ENCODE measurements around the gene GHR. TPM values are rescaled to one million over a fixed set of nuclear protein-coding genes. Genes with fewer than 3 reads are reported as not detected.

Gene GHR
- total and polyA plus RNA-seq, 2 of the 8 experiments (the other 6 are each of a cell fraction or from before 2014, with no cell fraction given): 0.15 to 0.19 TPM

DNA sequence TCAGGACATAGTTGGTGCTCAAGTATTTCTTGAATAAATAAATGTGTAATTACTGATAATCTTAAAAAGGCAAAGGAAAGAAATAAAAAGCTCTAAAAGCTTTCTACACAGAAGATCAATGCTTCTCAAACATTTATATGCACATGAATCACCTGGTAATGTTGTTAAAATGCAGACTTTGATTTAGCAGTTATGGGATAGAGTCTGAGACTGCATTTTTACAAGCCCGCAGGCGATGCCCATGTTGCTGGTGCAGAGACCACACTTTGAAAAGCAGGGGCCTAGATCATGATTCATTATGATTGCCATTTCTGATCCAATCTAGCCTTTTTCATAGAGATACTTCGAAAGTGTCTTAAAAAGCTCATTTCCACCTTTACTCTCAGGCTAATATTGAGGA, 329.9 kb downstream of the GHR start:
- no peak overlapping the region for H3K9ac ChIP-seq (replicated peaks in 1 of 4; ENCODE audit: extremely low read depth in 1 of 4, low read depth in 3 of 4, low read length in 3 of 4)
- POLR2A ChIA-PET (ENCODE audit: partially characterized antibody): no interaction called here
- H3K23ac ChIP-seq (ENCODE audit: insufficient read length): no peak overlapping the region
- H3K18ac ChIP-seq (ENCODE audit: extremely low read depth, low read length): no peak overlapping the region
- H3K4me2 ChIP-seq (ENCODE audit: insufficient read depth in 1 of 2, low read depth in 2 of 2, low read length in 2 of 2): no peak overlapping the region
- no peak overlapping the region for H4K5ac ChIP-seq (ENCODE audit: insufficient read length, low read depth, low read length)
- TF ChIP-seq CHD2 (IDR thresholded peaks at IDR 0.05; ENCODE audit: low read length) (no peak), BCL11A (IDR thresholded peaks at IDR 0.05; ENCODE audit: low read depth in 2 of 2, low read length in 2 of 2) (no peak), ASH2L (IDR thresholded peaks at IDR 0.05; ENCODE audit: low read length) (no peak), TAF7 (optimal IDR thresholded peaks at IDR 0.05; ENCODE audit: borderline replicate concordance, low read depth, low read length) (no peak), POU5F1 (IDR thresholded peaks at IDR 0.05; ENCODE audit: low read depth, low read length) (no peak), RBBP5 (IDR thresholded peaks at IDR 0.05; ENCODE audit: borderline replicate concordance, low read depth, low read length) (no peak), KDM4A (IDR thresholded peaks at IDR 0.05; ENCODE audit: low read depth, low read length, severe bottlenecking) (no peak)
- H3K4me1 ChIP-seq (replicated peaks in 1 of 4; ENCODE audit: control insufficient read depth in 3 of 4, insufficient read depth in 4 of 4, low read length in 3 of 4): no peaks in the 10 kb centered on the region
- H3K27ac ChIP-seq (ENCODE audit: low read depth, low read length): no peak overlapping the region
- no peak overlapping the region for H3K4me3 ChIP-seq (ENCODE audit: extremely low read depth in 1 of 4, insufficient read depth in 2 of 4, low read depth in 3 of 4, low read length in 4 of 4)
- no peak overlapping the region for H3K56ac ChIP-seq (replicated peaks; ENCODE audit: insufficient read length, low read depth, low read length)
- no peaks in the 10 kb centered on the region for H3K79me1 ChIP-seq (ENCODE audit: low read depth, low read length)
- H3K27me3 ChIP-seq (replicated peaks in 1 of 4; ENCODE audit: control insufficient read depth in 3 of 4, extremely low read depth in 1 of 4, insufficient read depth in 3 of 4, low read length in 3 of 4): no peaks in the 10 kb centered on the region
- no peak overlapping the region for H2BK15ac ChIP-seq (ENCODE audit: low read length)
- FAIRE-seq (no peak), DNase-seq (ENCODE audit: low read depth in 1 of 2, low spot score in 2 of 2) (no peak)
- no peak overlapping the region for H3K14ac ChIP-seq (ENCODE audit: insufficient read length)
- no peaks in the 10 kb centered on the region for H4K20me1 ChIP-seq (replicated peaks in 1 of 2; ENCODE audit: control insufficient read depth in 1 of 2, insufficient read depth in 2 of 2, low read length in 2 of 2)
- no peak overlapping the region for H2AFZ ChIP-seq (ENCODE audit: low read length)
- CTCF ChIA-PET (ENCODE audit: partially characterized antibody): interaction anchor here (2.3 kb wide), 1 partner anchor 137 kb away, joined by 7 read pairs; no protein-coding TSS in a partner anchor
- no peak overlapping the region for H2BK20ac ChIP-seq (ENCODE audit: low read length)
- peaks cover 5% of the 10 kb centered on the region for H3K23me2 ChIP-seq (ENCODE audit: low read depth, low read length)
- H2BK5ac ChIP-seq (ENCODE audit: low read depth, low read length): no peak overlapping the region
- no peaks in the 10 kb centered on the region for H3K79me2 ChIP-seq (ENCODE audit: control insufficient read depth in 1 of 2, insufficient read depth in 2 of 2, low read length in 2 of 2)
- H4K91ac ChIP-seq (replicated peaks; ENCODE audit: insufficient read length, low read length): no peak overlapping the region
- WGBS, 2 experiments (ENCODE audit: extremely low coverage in 1 of 2, insufficient coverage in 1 of 2, insufficient read length in 1 of 2, insufficient replicate concordance in 2 of 2, low coverage in 1 of 2, low lambda C conversion rate in 2 of 2, missing lambda C conversion rate in 1 of 2): 90% methylated on average over 3 of the region's 3 CpGs; no CpG with 5 or more reads in 1 of the 2 experiments
- no peak overlapping the region for H3K4ac ChIP-seq (replicated peaks; ENCODE audit: insufficient read length, low read depth, low read length)
- no peak overlapping the region for H2AK5ac ChIP-seq (ENCODE audit: low read depth, low read length)
- H4K8ac ChIP-seq (ENCODE audit: extremely low read depth, insufficient read depth, low read length): no peak overlapping the region
- H2BK120ac ChIP-seq (replicated peaks; ENCODE audit: low read depth, low read length): no peak overlapping the region
- H3K36me3 ChIP-seq (ENCODE audit: control insufficient read depth in 2 of 4, insufficient read depth in 4 of 4, low read length in 3 of 4): no peaks in the 10 kb centered on the region
- H3K9me3 ChIP-seq (ENCODE audit: insufficient read depth in 2 of 2, low read depth in 1 of 2, low read length in 1 of 2): no peaks in the 10 kb centered on the region
- no peak overlapping the region for H2BK12ac ChIP-seq (ENCODE audit: low read depth, low read length)

All from H1 (cell line).